IMR-90 (cell line): Measurements from ENCODE around the gene NKAIN4. TPM values are rescaled to one million over a fixed set of nuclear protein-coding genes. Genes with fewer than 3 reads are reported as not detected.
A peak's percentile ranks its signal among the peaks of the same experiment; 100 is the strongest.

ENCODE experiments used
- ATAC-seq: fragments of 200-7000 bp; cut with Tn5 transposase; 2 replicates; pipeline ENCODE4 v1.9.1; 2020; ENCODE audit warnings: low read depth, mild to moderate bottlenecking, moderate library complexity
- BruUV-seq: library from RNA; stranded (reverse); fragments of 400-500 nt; replicated peaks from 2 replicates; lab custom pipeline; 2021; lab: Mats Ljungman, UMichigan
- CTCF ChIA-PET: fragments of 300-600 bp; formaldehyde crosslinking; extraction: SDS; loops from one replicate; lab custom pipeline; 2021; ENCODE audit warnings: antibody characterized with exemption; lab: Yijun Ruan, JAX
- POLR2A ChIA-PET: fragments of 300-600 bp; sonication (Branson Sonifier 250); formaldehyde crosslinking; loops from one replicate; lab custom pipeline; 2022; ENCODE audit warnings: antibody characterized with exemption; ENCODE audit not compliant: unreplicated experiment; lab: Charles Lee
- DNase-seq: peaks from one replicate; pipeline ENCODE4 v3.0.0; 2013
- H2AFZ ChIP-seq: replicated peaks from 2 replicates; pipeline ENCODE3; 2013; ENCODE audit warnings: low read length, mild to moderate bottlenecking; ENCODE audit not compliant: poor library complexity
- H2AK5ac ChIP-seq: 2 replicates; pipeline ENCODE4 v1.6.1; 2013; ENCODE audit warnings: low read depth, low read length, inconsistent platforms
- H2AK9ac ChIP-seq: replicated peaks from 2 replicates; pipeline ENCODE3; 2013; ENCODE audit warnings: mild to moderate bottlenecking, low read depth, low read length, moderate library complexity; ENCODE audit not compliant: poor library complexity
- H2BK120ac ChIP-seq: 2 replicates; pipeline ENCODE4 v1.6.1; 2013; ENCODE audit warnings: low read depth, low read length, inconsistent platforms
- H2BK15ac ChIP-seq: 3 replicates; pipeline ENCODE4 v1.6.1; 2013; ENCODE audit warnings: low read depth, low read length, inconsistent platforms
- H2BK20ac ChIP-seq: 2 replicates; pipeline ENCODE4 v1.6.1; 2013; ENCODE audit warnings: low read depth, mild to moderate bottlenecking, inconsistent platforms, low read length, moderate library complexity
- H2BK5ac ChIP-seq: 2 replicates; pipeline ENCODE4 v1.6.1; 2013; ENCODE audit warnings: mild to moderate bottlenecking, low read depth, low read length, inconsistent platforms; ENCODE audit not compliant: poor library complexity, severe bottlenecking
- H3K14ac ChIP-seq: replicated peaks from 2 replicates; pipeline ENCODE4 v1.6.1; 2013; ENCODE audit warnings: low read depth, low read length, inconsistent platforms
- H3K18ac ChIP-seq: 2 replicates; pipeline ENCODE4 v1.6.1; 2013; ENCODE audit warnings: low read depth, low read length, control low read depth
- H3K23ac ChIP-seq: 2 replicates; pipeline ENCODE4 v1.6.1; 2013; ENCODE audit warnings: low read depth, low read length, inconsistent platforms
- H3K27ac ChIP-seq: 2 replicates; pipeline ENCODE4 v1.5.1; 2013; ENCODE audit warnings: mild to moderate bottlenecking, control low read depth, low read length; ENCODE audit not compliant: insufficient read depth
- H3K27me3 ChIP-seq: 2 replicates; pipeline ENCODE4 v1.6.1; 2013; ENCODE audit warnings: low read length; ENCODE audit not compliant: control insufficient read depth, insufficient read depth
- H3K36me3 ChIP-seq: 2 replicates; pipeline ENCODE4 v1.6.1; 2013; ENCODE audit warnings: low read length, mixed read lengths; ENCODE audit not compliant: control insufficient read depth, insufficient read depth
- H3K4ac ChIP-seq: 2 replicates; pipeline ENCODE4 v1.6.1; 2013; ENCODE audit warnings: low read depth, low read length, inconsistent platforms
- H3K4me1 ChIP-seq: 2 replicates; pipeline ENCODE4 v1.6.1; 2013; ENCODE audit warnings: low read length, mixed read lengths; ENCODE audit not compliant: control insufficient read depth, insufficient read depth
- H3K4me2 ChIP-seq: 2 replicates; pipeline ENCODE4 v1.6.1; 2013; ENCODE audit warnings: low read depth, mild to moderate bottlenecking, control low read depth, low read length, moderate library complexity
- H3K4me3 ChIP-seq: 2 replicates; pipeline ENCODE4 v1.5.1; 2013; ENCODE audit warnings: low read depth, mild to moderate bottlenecking, control low read depth, low read length, moderate library complexity; ENCODE audit not compliant: insufficient read depth
- H3K56ac ChIP-seq: 2 replicates; pipeline ENCODE4 v1.6.1; 2013; ENCODE audit warnings: low read length, inconsistent platforms; ENCODE audit not compliant: insufficient read depth; ENCODE audit errors: extremely low read depth
- H3K79me1 ChIP-seq, 2 experiments: 2 replicates each; pipeline ENCODE4 v1.6.1; 2013; ENCODE audit warnings: low read length in 2 of 2, inconsistent platforms in 1 of 2, low read depth in 1 of 2
- H3K9ac ChIP-seq: 2 replicates; pipeline ENCODE4 v1.6.1; 2013; ENCODE audit warnings: low read depth, low read length, control low read depth
- H3K9me1 ChIP-seq: 2 replicates; pipeline ENCODE4 v1.6.1; 2013; ENCODE audit warnings: low read length, inconsistent platforms; ENCODE audit not compliant: insufficient read depth
- H3K9me3 ChIP-seq: 2 replicates; pipeline ENCODE4 v1.6.1; 2013; ENCODE audit warnings: low read length; ENCODE audit not compliant: control insufficient read depth, insufficient read depth
- H4K20me1 ChIP-seq: 2 replicates; pipeline ENCODE4 v1.6.1; 2013; ENCODE audit warnings: low read length, inconsistent platforms; ENCODE audit not compliant: insufficient read depth
- H4K5ac ChIP-seq: 2 replicates; pipeline ENCODE4 v1.6.1; 2013; ENCODE audit warnings: mild to moderate bottlenecking, low read depth, low read length, control low read depth
- H4K8ac ChIP-seq, 2 experiments: 2 replicates each; pipeline ENCODE4 v1.6.1; 2013; ENCODE audit warnings: low read depth in 2 of 2, low read length in 2 of 2, control low read depth in 1 of 2, inconsistent platforms in 1 of 2
- H4K91ac ChIP-seq: 2 replicates; pipeline ENCODE4 v1.6.1; 2013; ENCODE audit warnings: low read depth, low read length, inconsistent platforms; ENCODE audit not compliant: insufficient read depth
- CEBPB ChIP-seq: IDR thresholded peaks from 2 replicates; pipeline ENCODE4 v1.6.1; 2012; ENCODE audit warnings: low read depth, low read length, improper control_type of control experiment
- CTCF ChIP-seq: conservative IDR thresholded peaks from 2 replicates; pipeline ENCODE4 v1.5.1; 2012; ENCODE audit warnings: mild to moderate bottlenecking, low read depth, low read length, improper control_type of control experiment
- ELK1 ChIP-seq: fragments of 150-350 bp; IDR thresholded peaks from 2 replicates; pipeline ENCODE4 v1.6.1; 2016; ENCODE audit warnings: low read depth, mild to moderate bottlenecking, low read length, moderate library complexity, borderline replicate concordance
- MAZ ChIP-seq: IDR thresholded peaks from 2 replicates; pipeline ENCODE4 v1.6.1; 2012; ENCODE audit warnings: low read depth, mild to moderate bottlenecking, low read length, improper control_type of control experiment, moderate library complexity, borderline replicate concordance
- MXI1 ChIP-seq: IDR thresholded peaks from 2 replicates; pipeline ENCODE4 v1.6.1; 2012; ENCODE audit warnings: low read depth, mild to moderate bottlenecking, low read length, moderate library complexity, borderline replicate concordance
- POLR2A ChIP-seq: IDR thresholded peaks from 2 replicates; pipeline ENCODE4 v1.6.1; 2012; ENCODE audit warnings: mild to moderate bottlenecking, low read depth, low read length
- RAD21 ChIP-seq: IDR thresholded peaks from 2 replicates; pipeline ENCODE4 v1.6.1; 2012; ENCODE audit warnings: low read length, improper control_type of control experiment
- SMC3 ChIP-seq: fragments of 150-350 bp; IDR thresholded peaks from 2 replicates; pipeline ENCODE4 v1.6.1; 2016; ENCODE audit warnings: low read depth, mild to moderate bottlenecking, antibody characterized with exemption, low read length, moderate library complexity
- WGBS, 2 experiments: methylation state at CpG; one replicate each; pipeline versions ENCODE4 v1.1.5 to v1.1.7; 2013; ENCODE audit warnings: missing lambda C conversion rate in 2 of 2; ENCODE audit not compliant: insufficient read length in 1 of 2; ENCODE audit errors: extremely low coverage in 2 of 2; 5-methylcytosine and 5-hydroxymethylcytosine counted together
- dilution Hi-C: fragments of 300-500 bp; cut with HindIII; formaldehyde crosslinking; loops from one replicate; pipeline ENCODE4 v1.14.3; 2018; ENCODE audit warnings: low sequenced_read_pairs; ENCODE audit not compliant: unreplicated experiment
- in situ Hi-C: fragments of 300-500 bp; cut with MboI; formaldehyde crosslinking; loops from 3 replicates; pipeline ENCODE4 v1.14.3; 2019; ENCODE audit warnings: low sequenced_read_pairs, inconsistent platforms, mixed read lengths
- intact Hi-C: fragments of 100-400 bp; cut with micrococcal nuclease; formaldehyde crosslinking; loops from 2 replicates; pipeline ENCODE4 v1.10.0; 2022
- polyA plus RNA-seq, 3 experiments: library from polyadenylated mRNA; depleted of rRNA; stranded (reverse); fragments of >200 nt; gene quantifications; 2 replicates each; pipeline ENCODE4 v1.2.3, GENCODE V29; 2012; ENCODE audit warnings: low replicate concordance in 1 of 3
- total RNA-seq: library from RNA; depleted of rRNA; stranded (reverse); fragments of >200 nt; gene quantifications from 2 replicates; pipeline ENCODE4 v1.2.3, GENCODE V29; 2012

Gene NKAIN4
- total and polyA plus RNA-seq, 2 of the 4 experiments (the other 2 are of a cell fraction), result not detected

- H4K8ac ChIP-seq, result no peak overlapping the region
- DNase-seq, result peak; percentile 30
- peak; percentile 74 for ATAC-seq
- BruUV-seq, result no TSS peak
- CTCF ChIA-PET, result interaction anchor here (0.6 to 2.1 kb wide), 15 partner anchors 9 to 144 kb away, joined by 3 to 13 read pairs (median 4); partner anchors contain the start of gene ARFGAP1
- H2AFZ ChIP-seq, result peak overlapping the region; percentile 70
- H3K23ac ChIP-seq, result no peak overlapping the region
- no peaks in the 10 kb centered on the region for H3K79me1 ChIP-seq
- H3K4ac ChIP-seq, result no peak overlapping the region
- no peak overlapping the region for H2BK15ac ChIP-seq
- dilution Hi-C loops, result no loop called here
- H2BK20ac ChIP-seq, result no peak overlapping the region
- H4K20me1 ChIP-seq, result peaks cover 15% of the 10 kb centered on the region; the same call in 1 of the 2 replicates
- no peak overlapping the region for H3K18ac ChIP-seq
- H3K27me3 ChIP-seq, result peaks cover 28% of the 10 kb centered on the region
- intact Hi-C loops, result loop anchor here (1.0 to 5.0 kb wide), 2 partner anchors 28 to 159 kb away; no protein-coding TSS in a partner anchor
- no peak overlapping the region for H3K27ac ChIP-seq
- H3K4me3 ChIP-seq, result no peak overlapping the region
- no peak overlapping the region for H2BK120ac ChIP-seq
- H3K9me3 ChIP-seq, result no peaks in the 10 kb centered on the region
- H4K91ac ChIP-seq, result no peak overlapping the region
- no peaks in the 10 kb centered on the region for H3K36me3 ChIP-seq
- in situ Hi-C loops, result no loop called here
- 0% methylated on average over 2 of the region's 12 CpGs; no CpG with 5 or more reads in 1 of the 2 experiments for WGBS, 2 experiments
- H2AK9ac ChIP-seq, result no peak overlapping the region
- H3K14ac ChIP-seq, result no peak overlapping the region
- no peaks in the 10 kb centered on the region for H3K9me1 ChIP-seq
- POLR2A ChIA-PET, result no interaction called here
- no peak overlapping the region for H3K4me2 ChIP-seq
- H3K9ac ChIP-seq, result no peak overlapping the region
- TF ChIP-seq CTCF (peak; percentile 65), SMC3 (peak; percentile 63), CEBPB (no peak), ELK1 (no peak), MAZ (no peak), POLR2A (0 out of 2 replicates have a peak, but pooled peaks have one; percentile 20), RAD21 (peak; percentile 74), MXI1 (no peak)
- no peak overlapping the region for H2BK5ac ChIP-seq
- H3K56ac ChIP-seq, result no peak overlapping the region
- peak overlapping the region; percentile 43; the same call in 1 of the 2 replicates for H2AK5ac ChIP-seq
- no peak overlapping the region for H4K5ac ChIP-seq
- H3K4me1 ChIP-seq, result peaks cover 10% of the 10 kb centered on the region
These were observed 31.0 kb downstream of the NKAIN4 start for GRCh38 chr20:63223121-63223825.
